ENCODE results near the gene ATG9B. TPM values are rescaled to one million over a fixed set of nuclear protein-coding genes. Genes with fewer than 3 reads are reported as not detected.

Gene ATG9B
- 1.6 and 2.1 TPM in 2 replicates for total RNA-seq

GRCh38 chr7:151024435-151025056 lies at the start of gene ATG9B:
TSS of gene ATG9B (minus strand) at chr7:151024494. CDS start at chr7:151024423, 71 bp downstream.

GRCh38 chr7:151059367-151060112 lies 35.2 kb upstream of the ATG9B start, which contains the start of gene SLC4A2:
TSS of gene SLC4A2 (plus strand) at chr7:151059589. CDS start at chr7:151061988, 2,399 bp downstream.

DNA sequence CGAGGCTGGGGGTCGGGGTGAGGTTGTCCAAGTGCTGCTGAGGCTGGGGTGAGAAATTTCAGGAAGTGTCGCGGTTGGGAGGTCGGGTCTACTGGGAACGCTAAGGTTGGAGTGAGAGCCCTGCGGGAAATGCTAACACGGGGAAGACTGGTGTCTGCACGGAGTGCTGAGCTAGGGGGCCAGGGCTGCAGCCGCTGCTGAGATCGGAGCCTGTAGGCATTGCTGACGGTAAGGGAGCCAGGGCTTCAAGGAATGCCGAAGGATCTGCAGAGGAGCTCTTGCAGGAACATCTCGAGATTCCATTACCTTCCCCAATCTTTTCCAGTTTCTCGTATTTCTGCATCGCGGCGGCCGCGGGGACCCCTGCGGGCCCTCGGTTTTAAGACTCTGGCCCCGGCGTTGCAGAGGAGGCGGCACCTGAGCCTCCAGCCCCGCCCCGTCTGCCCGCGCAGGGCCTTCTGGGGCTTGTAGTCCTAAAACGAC lies 33.3 kb upstream of the ATG9B start, which contains the start of gene CDK5:
CDK5 (minus strand) TSS at position 392 of the 483 bp plus-strand sequence; CDS start at position 343, 49 bp downstream.

DNA sequence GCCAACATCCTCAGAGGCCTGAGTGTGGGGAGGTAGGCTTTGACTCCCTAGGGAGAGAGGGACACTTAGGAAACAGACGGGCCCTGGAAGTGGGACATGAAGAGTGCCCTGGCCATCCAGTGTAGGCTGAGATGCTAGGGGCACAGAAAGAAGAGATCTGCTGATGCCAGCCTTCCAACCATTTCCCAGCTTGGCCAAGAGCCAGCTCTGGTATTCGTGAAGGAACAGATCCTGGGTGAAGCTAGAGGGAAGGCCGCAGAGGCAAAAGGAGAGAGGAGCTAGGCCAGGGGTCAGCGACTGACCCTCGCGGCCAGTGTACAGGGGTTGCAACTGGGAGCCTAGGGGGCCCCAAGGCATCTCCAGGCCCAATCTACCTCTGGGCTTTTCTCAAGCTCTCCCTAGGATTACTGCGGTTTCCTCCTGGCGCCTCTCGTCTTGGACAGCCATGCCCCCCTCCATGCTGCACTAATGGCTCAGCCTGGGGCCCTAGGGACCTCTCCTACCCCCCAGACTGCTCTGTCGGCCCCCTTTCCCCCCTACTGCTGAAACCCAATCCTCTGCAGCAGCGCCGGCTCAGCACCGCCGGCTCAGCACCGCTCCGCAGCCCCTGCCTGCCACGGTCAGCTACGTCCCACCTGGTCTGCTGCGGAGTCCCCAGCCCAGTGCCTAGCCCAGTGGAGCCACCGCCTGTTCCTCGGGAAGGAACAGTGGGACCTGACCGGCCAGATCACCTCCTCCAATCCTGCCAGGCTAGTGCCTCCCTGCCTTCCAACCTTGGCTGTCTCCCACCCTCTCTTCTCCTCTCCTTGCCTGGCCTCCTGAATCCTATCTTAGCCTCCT lies 23.9 kb upstream of the ATG9B start, which contains the start of gene ASIC3:
ASIC3 (plus strand) TSS at position 556 of the 840 bp plus-strand sequence. CDS start 355 bp downstream, outside the sequence.

GRCh38 chr7:151028131-151028947 lies 4.0 kb upstream of the ATG9B start, which contains the start of gene ABCB8:
TSS of gene ABCB8 (plus strand) at chr7:151028450. CDS start at chr7:151028516, 66 bp downstream.

DNA sequence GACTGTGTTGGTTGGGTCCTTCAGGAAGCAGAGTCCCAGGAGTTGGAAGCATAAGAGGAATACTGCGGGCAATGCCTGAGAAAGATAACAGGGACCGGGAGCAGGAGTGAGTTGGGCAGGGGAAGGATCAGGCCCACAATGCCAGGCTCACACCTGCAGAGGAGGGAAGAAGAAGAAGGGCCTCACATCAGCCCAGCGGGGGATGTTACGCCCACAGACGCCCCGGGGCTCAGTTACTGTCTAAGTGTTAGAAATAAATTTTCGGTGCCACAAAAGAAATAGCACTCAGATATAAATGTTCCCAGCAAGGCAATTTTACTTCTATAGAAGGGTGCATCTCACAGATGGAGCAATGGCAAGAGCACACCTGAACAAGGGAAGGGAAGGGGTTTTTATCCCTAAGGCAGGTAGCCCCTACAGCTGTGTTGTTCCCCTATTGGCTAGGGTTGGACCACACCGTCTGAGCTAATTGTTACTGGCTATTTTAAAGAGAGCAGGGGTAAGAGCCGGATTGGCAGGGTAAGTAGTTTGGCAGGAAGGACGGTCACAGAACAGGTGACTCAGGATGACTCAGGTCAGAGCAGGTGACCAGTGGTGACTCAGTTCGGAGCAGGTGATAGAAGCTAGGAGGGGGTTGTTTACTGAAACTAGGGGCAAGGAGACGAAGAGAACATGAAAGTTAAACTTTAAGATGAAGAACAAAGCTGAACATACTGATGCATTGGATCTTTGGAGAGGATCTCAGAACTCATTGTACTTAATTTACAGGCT lies 33.7 kb downstream of the ATG9B start, which contains the start of gene NOS3:
NOS3 (plus strand) TSS at position 602 of the 771 bp plus-strand sequence. CDS start 2,787 bp downstream, outside the sequence.

DNA sequence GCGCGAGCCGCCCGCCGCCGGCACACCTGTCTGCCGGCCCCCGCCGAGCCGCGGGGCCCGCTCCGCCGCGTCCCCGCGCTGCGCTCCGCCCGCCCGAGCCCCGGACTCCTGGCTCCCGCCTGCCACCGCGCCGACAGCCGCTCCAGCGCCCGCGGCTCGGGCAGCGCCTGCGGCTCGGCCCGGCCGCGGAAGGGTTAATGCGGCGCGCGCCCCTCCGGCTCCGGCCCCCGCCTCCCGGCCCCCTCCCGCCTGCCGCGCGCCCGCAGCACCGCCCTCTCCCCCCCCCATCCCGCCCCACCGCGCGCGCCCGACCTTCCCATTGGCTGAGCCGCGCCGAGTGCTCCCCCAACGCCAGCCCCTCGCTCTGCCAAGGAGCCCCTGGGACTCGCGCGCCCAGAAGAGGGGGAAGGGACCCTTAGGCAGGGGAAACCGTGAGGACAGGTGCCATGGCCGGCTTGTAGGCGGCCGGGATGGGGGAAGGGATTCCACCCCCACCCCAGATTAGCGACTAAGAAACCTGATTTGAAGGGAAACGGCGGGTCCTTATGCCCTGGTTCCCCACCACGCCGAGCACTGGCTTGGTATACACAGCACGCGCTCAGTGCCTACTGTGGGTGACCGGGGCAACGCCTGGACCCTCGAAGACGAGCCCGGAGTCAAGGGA lies 46.0 kb downstream of the ATG9B start, which contains the start of gene KCNH2:
KCNH2 (minus strand) TSS at position 196 of the 664 bp plus-strand sequence. CDS start 408 bp downstream, outside the sequence.

Other genes with a start within 250 kb of the ATG9B start
- gene TMEM176B, start 224.1 kb downstream of the ATG9B start, total RNA-seq = not detected in 2 replicates
- gene TMEM176A, start 223.7 kb downstream of the ATG9B start, total RNA-seq = not detected in 2 replicates
- gene AOC1, start 172.0 kb downstream of the ATG9B start, total RNA-seq = not detected in 2 replicates
- gene KCNH2, start 46.2 kb downstream of the ATG9B start, total RNA-seq = 2.7 and 3.8 TPM in 2 replicates
- gene NOS3, start 33.5 kb downstream of the ATG9B start, total RNA-seq = 2.1 and 6.5 TPM in 2 replicates
- 38.6 and 45.9 TPM in 2 replicates for gene ABCB8, start 4.0 kb upstream of the ATG9B start, total RNA-seq
- gene ASIC3, start 24.0 kb upstream of the ATG9B start, total RNA-seq = 0.05 TPM in 1 of 2 replicates, not detected in the other
- gene CDK5, start 33.4 kb upstream of the ATG9B start, total RNA-seq = 21.5 and 34.1 TPM in 2 replicates
- gene SLC4A2, start 35.1 kb upstream of the ATG9B start, total RNA-seq = 92.3 and 104 TPM in 2 replicates
- 62.7 and 88.8 TPM in 2 replicates for gene FASTK, start 56.3 kb upstream of the ATG9B start, total RNA-seq
- 20.2 and 25.5 TPM in 2 replicates for gene TMUB1, start 59.0 kb upstream of the ATG9B start, total RNA-seq
- 44.2 and 84.8 TPM in 2 replicates for gene AGAP3, start 62.0 kb upstream of the ATG9B start, total RNA-seq
- not detected in 2 replicates for gene GBX1, start 143.2 kb upstream of the ATG9B start, total RNA-seq
- gene ASB10, start 162.8 kb upstream of the ATG9B start, total RNA-seq = not detected in 2 replicates
- gene H2BK1, start 186.0 kb upstream of the ATG9B start, total RNA-seq = not detected in 2 replicates
- gene ABCF2, start 202.7 kb upstream of the ATG9B start, total RNA-seq = 71.6 and 85.4 TPM in 2 replicates
- gene CHPF2, start 208.0 kb upstream of the ATG9B start, total RNA-seq = 158 and 194 TPM in 2 replicates
- gene SMARCD3, start 224.2 kb upstream of the ATG9B start, total RNA-seq = 25.7 and 41.3 TPM in 2 replicates

Measured in smooth muscle cell of the umbilical artery (primary cell).